ENCODE measurements around the gene DMRT2. TPM values are rescaled to one million over a fixed set of nuclear protein-coding genes. Genes with fewer than 3 reads are reported as not detected.

DMRT2 gene
- total and polyA plus RNA-seq, 2 donors (not counting 1 experiment from before 2014, with no cell fraction given) = not detected

GRCh38 chr9:1065130-1065529 is 15.0 kb downstream of the DMRT2 start:
- Mint-ChIP-seq H3K4me3 (no peak overlapping the region), H3K4me1 (no peaks in the 10 kb centered on the region), H3K27me3 (peaks cover 24% of the 10 kb centered on the region), H3K27ac (no peak overlapping the region), H3K9me3 (ENCODE audit: insufficient read depth) (no peaks in the 10 kb centered on the region)
- H3K9me3 ChIP-seq (ENCODE audit: control extremely low read depth in 1 of 3, control insufficient read depth in 2 of 3, insufficient read depth in 1 of 3, low read length in 2 of 3) = no peaks in the 10 kb centered on the region
- no peaks in the 10 kb centered on the region for H3K27me3 ChIP-seq (replicated peaks in 1 of 4; ENCODE audit: control extremely low read depth in 1 of 4, control insufficient read depth in 3 of 4, insufficient read depth in 4 of 4, low read length in 3 of 4)
- ATAC-seq (ENCODE audit: low read depth) (no peak), DNase-seq (no peak)
- CTCF ChIA-PET = no interaction called here
- no peaks in the 10 kb centered on the region for H3K79me2 ChIP-seq (ENCODE audit: control insufficient read depth, insufficient read depth, low read length)
- intact Hi-C loops (cut with micrococcal nuclease) = no loop called here
- H3K4me2 ChIP-seq (replicated peaks; ENCODE audit: low read depth, low read length, poor library complexity, severe bottlenecking) = no peak overlapping the region
- no peaks in the 10 kb centered on the region for H3K4me1 ChIP-seq (ENCODE audit: control insufficient read depth in 2 of 2, insufficient read depth in 2 of 2, low read length in 2 of 2)
- H3K27ac ChIP-seq (ENCODE audit: low read length in 2 of 2) = no peak overlapping the region
- H4K20me1 ChIP-seq (ENCODE audit: control insufficient read depth, insufficient read depth, low read length, poor library complexity, severe bottlenecking) = no peaks in the 10 kb centered on the region
- no peak overlapping the region for H2AFZ ChIP-seq (ENCODE audit: insufficient read depth, low read depth, low read length, poor library complexity, severe bottlenecking)
- TF ChIP-seq CTCF (IDR thresholded peaks at IDR 0.05) = no peak
- TF ChIP-seq EZH2 (IDR thresholded peaks at IDR 0.05; ENCODE audit: borderline replicate concordance, insufficient read depth, low read depth, low read length, poor library complexity, severe bottlenecking) = no peak
- no peak overlapping the region for H3K9ac ChIP-seq (ENCODE audit: low read length)
- POLR2A ChIA-PET = no interaction called here
- no peak overlapping the region for H3K4me3 ChIP-seq (ENCODE audit: control extremely low read depth in 1 of 5, extremely low read depth in 1 of 5, insufficient read depth in 1 of 5, low read depth in 2 of 5, low read length in 4 of 5)
- 89% methylated on average over 1 of the region's 2 CpGs for WGBS (ENCODE audit: insufficient coverage)
- no peaks in the 10 kb centered on the region for H3K36me3 ChIP-seq (replicated peaks in 1 of 2; ENCODE audit: control extremely low read depth in 1 of 2, control insufficient read depth in 1 of 2, extremely low read depth in 1 of 2, insufficient read depth in 2 of 2, low read length in 1 of 2)

- H4K20me1 ChIP-seq (ENCODE audit: control insufficient read depth, insufficient read depth, low read length, poor library complexity, severe bottlenecking) = no peaks in the 10 kb centered on the region
- H3K27me3 ChIP-seq (replicated peaks in 1 of 4; ENCODE audit: control extremely low read depth in 1 of 4, control insufficient read depth in 3 of 4, insufficient read depth in 4 of 4, low read length in 3 of 4) = no peaks in the 10 kb centered on the region
- H3K4me1 ChIP-seq (ENCODE audit: control insufficient read depth in 2 of 2, insufficient read depth in 2 of 2, low read length in 2 of 2) = peaks cover 0 to 3% of the 10 kb centered on the region in 2 donors
- ATAC-seq (ENCODE audit: low read depth) (no peak), DNase-seq (no peak)
- H3K4me3 ChIP-seq (ENCODE audit: control extremely low read depth in 1 of 5, extremely low read depth in 1 of 5, insufficient read depth in 1 of 5, low read depth in 2 of 5, low read length in 4 of 5) = no peak overlapping the region
- peaks cover 3% of the 10 kb centered on the region for H3K4me1 Mint-ChIP-seq
- no peak for TF ChIP-seq CTCF (IDR thresholded peaks at IDR 0.05)
- no peak for TF ChIP-seq EZH2 (IDR thresholded peaks at IDR 0.05; ENCODE audit: borderline replicate concordance, insufficient read depth, low read depth, low read length, poor library complexity, severe bottlenecking)
- H3K27ac Mint-ChIP-seq = no peak overlapping the region
- H3K9me3 Mint-ChIP-seq (ENCODE audit: insufficient read depth) = no peaks in the 10 kb centered on the region
- CTCF ChIA-PET = no interaction called here
- POLR2A ChIA-PET = no interaction called here
- peaks cover 8% of the 10 kb centered on the region for H3K27me3 Mint-ChIP-seq
- no peaks in the 10 kb centered on the region for H3K9me3 ChIP-seq (ENCODE audit: control extremely low read depth in 1 of 3, control insufficient read depth in 2 of 3, insufficient read depth in 1 of 3, low read length in 2 of 3)
- H3K9ac ChIP-seq (ENCODE audit: low read length) = no peak overlapping the region
- no peak overlapping the region for H2AFZ ChIP-seq (ENCODE audit: insufficient read depth, low read depth, low read length, poor library complexity, severe bottlenecking)
- H3K4me3 Mint-ChIP-seq = no peak overlapping the region
- H3K27ac ChIP-seq (ENCODE audit: low read length in 2 of 2) = no peak overlapping the region
- H3K4me2 ChIP-seq (replicated peaks; ENCODE audit: low read depth, low read length, poor library complexity, severe bottlenecking) = no peak overlapping the region
- intact Hi-C loops (cut with micrococcal nuclease) = no loop called here
- H3K79me2 ChIP-seq (ENCODE audit: control insufficient read depth, insufficient read depth, low read length) = no peaks in the 10 kb centered on the region
- WGBS (ENCODE audit: insufficient coverage) = no CpG with 5 or more reads among the region's 3 CpGs
- H3K36me3 ChIP-seq (replicated peaks in 1 of 2; ENCODE audit: control extremely low read depth in 1 of 2, control insufficient read depth in 1 of 2, extremely low read depth in 1 of 2, insufficient read depth in 2 of 2, low read length in 1 of 2) = no peaks in the 10 kb centered on the region
Observed at GRCh38 chr9:1070692-1071091, 20.5 kb downstream of the DMRT2 start.
